DND-41 (cell line): ENCODE measurements around the gene HES3.

Experiments used
- ATAC-seq: fragments of 200-7000 bp; cut with Tn5 transposase; 3 replicates; pipeline ENCODE4 v1.9.1; 2021; ENCODE audit warnings: low read depth; ENCODE audit not compliant: insufficient read depth
- DNase-seq: peaks from one replicate; pipeline ENCODE4 v3.0.0-alpha.2; 2020
- H2AFZ ChIP-seq: 2 replicates; pipeline ENCODE4 v1.6.0; 2012; ENCODE audit warnings: low read depth, low read length
- H3K27ac ChIP-seq: 2 replicates; pipeline ENCODE4 v1.5.1; 2012; ENCODE audit warnings: low read length, inconsistent platforms
- H3K27me3 ChIP-seq: fragments of 200-600 bp; sonication (generic); 2 replicates; pipeline ENCODE4 v1.6.0; 2012; ENCODE audit warnings: low read length, mild to moderate bottlenecking, inconsistent platforms; ENCODE audit not compliant: insufficient read depth, poor library complexity
- H3K36me3 ChIP-seq: 2 replicates; pipeline ENCODE4 v1.5.1; 2012; ENCODE audit warnings: low read length, inconsistent platforms; ENCODE audit not compliant: insufficient read depth
- H3K4me1 ChIP-seq: 2 replicates; pipeline ENCODE4 v1.5.1; 2012; ENCODE audit warnings: mild to moderate bottlenecking, low read length; ENCODE audit not compliant: insufficient read depth
- H3K4me2 ChIP-seq: 2 replicates; pipeline ENCODE4 v1.6.0; 2012; ENCODE audit warnings: mild to moderate bottlenecking, moderate library complexity, low read length, inconsistent platforms; ENCODE audit not compliant: insufficient read depth
- H3K4me3 ChIP-seq, 2 experiments: fragments of 200-600 bp in 1 of 2; shearing (Covaris generic) in 1 of 2; 2 replicates each; pipeline ENCODE4 v1.5.1; 2012 to 2016; ENCODE audit warnings: inconsistent platforms in 2 of 2, low read length in 2 of 2, mild to moderate bottlenecking in 2 of 2, low read depth in 1 of 2, moderate library complexity in 1 of 2
- H3K79me2 ChIP-seq: 2 replicates; pipeline ENCODE4 v1.6.0; 2012; ENCODE audit warnings: low read length, inconsistent platforms; ENCODE audit not compliant: insufficient read depth
- H3K9ac ChIP-seq: 2 replicates; pipeline ENCODE4 v1.6.0; 2012; ENCODE audit warnings: low read depth, mild to moderate bottlenecking, inconsistent platforms, low read length, moderate library complexity
- H3K9me3 ChIP-seq: 2 replicates; pipeline ENCODE4 v1.5.1; 2012; ENCODE audit warnings: low read length, moderate library complexity, mild to moderate bottlenecking, inconsistent platforms; ENCODE audit not compliant: insufficient read depth, severe bottlenecking
- H4K20me1 ChIP-seq: 2 replicates; pipeline ENCODE4 v1.6.0; 2012; ENCODE audit warnings: low read length; ENCODE audit not compliant: insufficient read depth
- EZH2 ChIP-seq: IDR thresholded peaks from 3 replicates; pipeline ENCODE4 v1.6.1; 2012; ENCODE audit warnings: borderline replicate concordance, low read depth, mild to moderate bottlenecking, moderate library complexity, low read length, inconsistent platforms; ENCODE audit not compliant: severe bottlenecking
- TF ChIP-seq, protein P1 (sequence below): IDR thresholded peaks from 2 replicates; pipeline ENCODE4 v1.5.1; 2012; ENCODE audit warnings: borderline replicate concordance, low read length, moderate library complexity, mild to moderate bottlenecking; ENCODE audit not compliant: poor library complexity, severe bottlenecking; ENCODE audit errors: extremely low read depth

The HES3 gene

DNA sequence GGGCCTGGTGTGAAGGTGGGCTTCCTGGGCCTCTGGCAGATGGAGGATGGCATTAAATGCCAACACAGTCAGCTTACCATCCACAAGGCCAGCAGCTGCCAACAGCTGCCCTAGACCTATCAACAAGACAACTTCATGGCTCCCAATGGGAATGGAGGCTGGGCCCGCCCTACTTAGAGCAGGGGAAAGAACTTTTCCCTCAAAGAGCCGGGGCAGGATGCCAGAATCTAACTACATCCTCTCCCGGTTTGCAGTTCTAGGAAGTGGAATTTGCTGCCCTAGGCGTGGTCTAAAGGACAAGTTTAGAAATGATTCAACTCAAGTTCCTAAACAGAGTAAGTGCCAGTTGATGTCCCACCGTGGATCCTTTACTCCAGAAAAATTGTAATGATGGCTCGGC lies 21.3 kb upstream of the HES3 start:
- Histone ChIP-seq H3K36me3 (peaks cover 66% of the 10 kb centered on the region), H3K9ac (no peak overlapping the region), H2AFZ (no peak overlapping the region), H3K9me3 (no peaks in the 10 kb centered on the region), H4K20me1 (peaks cover 56% of the 10 kb centered on the region), H3K4me1 (no peaks in the 10 kb centered on the region), H3K79me2 (peaks cover 17% of the 10 kb centered on the region; the same call in 1 of the 2 replicates), H3K4me2 (no peak overlapping the region), H3K27ac (no peak overlapping the region), H3K27me3 (no peaks in the 10 kb centered on the region), H3K4me3 (no peak overlapping the region)
- no peak for DNase-seq
- TF ChIP-seq, protein P1, sequence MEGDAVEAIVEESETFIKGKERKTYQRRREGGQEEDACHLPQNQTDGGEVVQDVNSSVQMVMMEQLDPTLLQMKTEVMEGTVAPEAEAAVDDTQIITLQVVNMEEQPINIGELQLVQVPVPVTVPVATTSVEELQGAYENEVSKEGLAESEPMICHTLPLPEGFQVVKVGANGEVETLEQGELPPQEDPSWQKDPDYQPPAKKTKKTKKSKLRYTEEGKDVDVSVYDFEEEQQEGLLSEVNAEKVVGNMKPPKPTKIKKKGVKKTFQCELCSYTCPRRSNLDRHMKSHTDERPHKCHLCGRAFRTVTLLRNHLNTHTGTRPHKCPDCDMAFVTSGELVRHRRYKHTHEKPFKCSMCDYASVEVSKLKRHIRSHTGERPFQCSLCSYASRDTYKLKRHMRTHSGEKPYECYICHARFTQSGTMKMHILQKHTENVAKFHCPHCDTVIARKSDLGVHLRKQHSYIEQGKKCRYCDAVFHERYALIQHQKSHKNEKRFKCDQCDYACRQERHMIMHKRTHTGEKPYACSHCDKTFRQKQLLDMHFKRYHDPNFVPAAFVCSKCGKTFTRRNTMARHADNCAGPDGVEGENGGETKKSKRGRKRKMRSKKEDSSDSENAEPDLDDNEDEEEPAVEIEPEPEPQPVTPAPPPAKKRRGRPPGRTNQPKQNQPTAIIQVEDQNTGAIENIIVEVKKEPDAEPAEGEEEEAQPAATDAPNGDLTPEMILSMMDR = no peak
- no peak for TF ChIP-seq EZH2
- ATAC-seq = no peak

DNA sequence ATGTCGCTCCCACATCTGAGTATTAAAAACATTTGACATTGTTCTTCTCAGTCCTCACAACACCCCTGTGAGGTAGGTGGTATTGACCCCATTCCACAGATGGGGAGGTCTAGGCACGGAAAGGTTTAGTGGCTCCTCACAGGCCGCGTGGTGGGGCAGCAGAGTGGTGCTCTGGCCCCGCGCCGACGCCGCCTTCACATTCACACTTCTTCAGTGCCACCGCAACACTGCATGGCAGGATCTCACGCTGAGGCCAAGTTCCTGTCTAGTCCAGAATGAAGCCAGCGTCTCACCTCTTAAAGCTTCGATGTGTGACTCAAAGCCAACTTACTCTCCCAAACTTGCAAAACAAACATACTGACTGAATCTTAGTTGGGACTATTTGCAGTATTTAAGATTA lies 20.4 kb upstream of the HES3 start:
- no peaks in the 10 kb centered on the region for H3K4me1 ChIP-seq
- DNase-seq (no peak), ATAC-seq (no peak)
- no peak overlapping the region for H2AFZ ChIP-seq
- peaks cover 75% of the 10 kb centered on the region for H3K36me3 ChIP-seq
- no peaks in the 10 kb centered on the region for H3K27me3 ChIP-seq
- H3K9me3 ChIP-seq = no peaks in the 10 kb centered on the region
- TF ChIP-seq, protein P1 = no peak
- TF ChIP-seq EZH2 = no peak
- H3K4me2 ChIP-seq = no peak overlapping the region
- H4K20me1 ChIP-seq = peaks cover 50% of the 10 kb centered on the region
- H3K79me2 ChIP-seq = peaks cover 22% of the 10 kb centered on the region; the same call in 1 of the 2 replicates
- H3K4me3 ChIP-seq = no peak overlapping the region
- H3K27ac ChIP-seq = no peak overlapping the region
- H3K9ac ChIP-seq = no peak overlapping the region

- H3K9ac ChIP-seq = no peak overlapping the region
- H3K4me3 ChIP-seq = no peak overlapping the region
- H2AFZ ChIP-seq = no peak overlapping the region
- no peaks in the 10 kb centered on the region for H3K4me1 ChIP-seq
- H3K36me3 ChIP-seq = peaks cover 84% of the 10 kb centered on the region
- H3K27me3 ChIP-seq = no peaks in the 10 kb centered on the region
- no peak for DNase-seq
- H3K4me2 ChIP-seq = no peak overlapping the region
- H4K20me1 ChIP-seq = peaks cover 50% of the 10 kb centered on the region
- H3K79me2 ChIP-seq = peaks cover 29% of the 10 kb centered on the region
- no peak for TF ChIP-seq EZH2
- TF ChIP-seq, protein P1 = no peak
- no peak for ATAC-seq
- no peak overlapping the region for H3K27ac ChIP-seq
- no peaks in the 10 kb centered on the region for H3K9me3 ChIP-seq
Observed at GRCh38 chr1:6224718-6225117, 19.3 kb upstream of the HES3 start.

- DNase-seq (no peak), ATAC-seq (no peak)
- no peak overlapping the region for H3K27ac ChIP-seq
- H3K9me3 ChIP-seq = no peaks in the 10 kb centered on the region
- no peaks in the 10 kb centered on the region for H3K27me3 ChIP-seq
- H2AFZ ChIP-seq = no peak overlapping the region
- TF ChIP-seq, protein P1 = no peak
- no peak for TF ChIP-seq EZH2
- no peaks in the 10 kb centered on the region for H3K4me1 ChIP-seq
- peaks cover 50% of the 10 kb centered on the region for H4K20me1 ChIP-seq
- H3K4me2 ChIP-seq = no peak overlapping the region
- peaks cover 93% of the 10 kb centered on the region for H3K36me3 ChIP-seq
- no peak overlapping the region for H3K4me3 ChIP-seq
- H3K79me2 ChIP-seq = peaks cover 36% of the 10 kb centered on the region
- no peak overlapping the region for H3K9ac ChIP-seq
Observed at GRCh38 chr1:6225651-6226050, 18.3 kb upstream of the HES3 start.
